Upper lobe of left lung (tissue), 4 donors: ENCODE results near the gene CD302.

Experiments used
- POLR2A ChIP-seq, 4 donors: fragments of 450-650 bp; IDR thresholded peaks; one replicate each; pipeline ENCODE4 v1.5.1; 2016 to 2017; ENCODE audit warnings: antibody characterized with exemption in 4 of 4, mild to moderate bottlenecking in 2 of 4
- POLR2AphosphoS5 ChIP-seq, 2 donors: sonication (generic); formaldehyde crosslinking; IDR thresholded peaks; one replicate each; pipeline ENCODE4 v1.5.1; 2017; ENCODE audit warnings: antibody characterized with exemption in 2 of 2
- TF ChIP-seq, protein P1 (sequence below), 6 experiments: fragments of 450-650 bp in 4 of 6; fragments of 200-600 bp in 2 of 6; sonication (generic) in 2 of 6; IDR thresholded peaks; one replicate each; pipeline ENCODE4 v1.5.1; 2016 to 2019; ENCODE audit warnings: antibody characterized with exemption in 6 of 6

DNA sequence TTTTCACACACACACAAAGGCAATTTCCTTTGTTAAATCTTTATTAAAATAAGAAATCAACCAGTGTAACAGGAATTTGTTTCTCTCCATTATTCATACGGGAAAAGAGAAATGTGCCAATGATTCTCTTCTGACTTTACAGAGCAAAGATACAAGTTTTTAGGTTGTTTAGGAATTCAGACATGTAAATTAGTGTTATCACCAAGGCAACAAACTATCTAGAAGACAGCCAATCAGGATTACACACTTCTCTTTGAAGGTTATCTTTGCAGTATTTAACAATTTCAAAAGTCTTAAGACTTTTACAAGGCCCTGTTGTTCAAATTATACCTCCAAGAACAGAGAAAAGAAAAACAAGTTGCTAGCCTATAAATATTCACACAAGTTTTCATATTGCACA lies 14.5 kb downstream of the CD302 start:
- TF ChIP-seq, protein P1, sequence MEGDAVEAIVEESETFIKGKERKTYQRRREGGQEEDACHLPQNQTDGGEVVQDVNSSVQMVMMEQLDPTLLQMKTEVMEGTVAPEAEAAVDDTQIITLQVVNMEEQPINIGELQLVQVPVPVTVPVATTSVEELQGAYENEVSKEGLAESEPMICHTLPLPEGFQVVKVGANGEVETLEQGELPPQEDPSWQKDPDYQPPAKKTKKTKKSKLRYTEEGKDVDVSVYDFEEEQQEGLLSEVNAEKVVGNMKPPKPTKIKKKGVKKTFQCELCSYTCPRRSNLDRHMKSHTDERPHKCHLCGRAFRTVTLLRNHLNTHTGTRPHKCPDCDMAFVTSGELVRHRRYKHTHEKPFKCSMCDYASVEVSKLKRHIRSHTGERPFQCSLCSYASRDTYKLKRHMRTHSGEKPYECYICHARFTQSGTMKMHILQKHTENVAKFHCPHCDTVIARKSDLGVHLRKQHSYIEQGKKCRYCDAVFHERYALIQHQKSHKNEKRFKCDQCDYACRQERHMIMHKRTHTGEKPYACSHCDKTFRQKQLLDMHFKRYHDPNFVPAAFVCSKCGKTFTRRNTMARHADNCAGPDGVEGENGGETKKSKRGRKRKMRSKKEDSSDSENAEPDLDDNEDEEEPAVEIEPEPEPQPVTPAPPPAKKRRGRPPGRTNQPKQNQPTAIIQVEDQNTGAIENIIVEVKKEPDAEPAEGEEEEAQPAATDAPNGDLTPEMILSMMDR (IDR thresholded peaks at IDR 0.05), result no peak
- TF ChIP-seq POLR2A (IDR thresholded peaks at IDR 0.05) (no peak), POLR2AphosphoS5 (IDR thresholded peaks at IDR 0.05) (no peak)
